CD14-positive monocyte (primary cell): Measurements from ENCODE around the gene SLC38A9. TPM values are rescaled to one million over a fixed set of nuclear protein-coding genes. Genes with fewer than 3 reads are reported as not detected.

Experiments used
- DNase-seq, 3 donors: peaks; one replicate each; pipeline ENCODE4 v3.0.0-alpha.2; 2011 to 2022
- H2AFZ ChIP-seq: 2 replicates; pipeline ENCODE4 v1.6.0; 2012; ENCODE audit warnings: mild to moderate bottlenecking, low read depth, low read length, inconsistent platforms; ENCODE audit not compliant: insufficient read depth, poor library complexity, severe bottlenecking
- H3K27ac ChIP-seq, 2 donors: 1 replicate in 1 of 2; 2 replicates in 1 of 2; pipeline ENCODE4 v1.5.1; 2012 to 2013; ENCODE audit warnings: low read length in 2 of 2, control low read depth in 1 of 2, inconsistent platforms in 1 of 2, low read depth in 1 of 2, mild to moderate bottlenecking in 1 of 2
- H3K27me3 ChIP-seq, 2 donors: one replicate each; pipeline versions ENCODE4 v1.6.0 to v1.6.1; 2011 to 2013; ENCODE audit warnings: low read length in 2 of 2; ENCODE audit not compliant: control insufficient read depth in 2 of 2, insufficient read depth in 2 of 2
- H3K36me3 ChIP-seq, 2 donors: replicated peaks in 1 of 2; 1 replicate in 1 of 2; 2 replicates in 1 of 2; pipeline versions ENCODE4 v1.5.1 to v1.6.1; 2012 to 2013; ENCODE audit warnings: low read length in 2 of 2, control low read depth in 1 of 2, inconsistent platforms in 1 of 2, mild to moderate bottlenecking in 1 of 2; ENCODE audit not compliant: insufficient read depth in 2 of 2, control insufficient read depth in 1 of 2
- H3K4me1 ChIP-seq, 2 donors: 1 replicate in 1 of 2; 2 replicates in 1 of 2; pipeline versions ENCODE4 v1.5.1 to v1.6.1; 2012 to 2013; ENCODE audit warnings: low read length in 2 of 2, control low read depth in 1 of 2, inconsistent platforms in 1 of 2, mild to moderate bottlenecking in 1 of 2, moderate library complexity in 1 of 2; ENCODE audit not compliant: insufficient read depth in 2 of 2, control insufficient read depth in 1 of 2
- H3K4me2 ChIP-seq: replicated peaks from 2 replicates; pipeline ENCODE3; 2012; ENCODE audit warnings: low read length, moderate library complexity, mild to moderate bottlenecking; ENCODE audit not compliant: poor library complexity, severe bottlenecking; ENCODE audit errors: extremely low read depth
- H3K4me3 ChIP-seq, 3 experiments: fragments of 200-600 bp in 1 of 3; sonication (generic) in 1 of 3; replicated peaks in 1 of 3; 1 replicate in 2 of 3; 2 replicates in 1 of 3; pipeline ENCODE4 v1.5.1; 2011 to 2013; ENCODE audit warnings: low read length in 3 of 3, mild to moderate bottlenecking in 3 of 3, control low read depth in 2 of 3, low read depth in 2 of 3, inconsistent platforms in 1 of 3, moderate library complexity in 1 of 3
- H3K79me2 ChIP-seq: 2 replicates; pipeline ENCODE4 v1.6.0; 2012; ENCODE audit warnings: mild to moderate bottlenecking, control low read depth, inconsistent platforms, low read length, moderate library complexity; ENCODE audit not compliant: insufficient read depth
- H3K9ac ChIP-seq: 2 replicates; pipeline ENCODE4 v1.6.0; 2017; ENCODE audit warnings: low read length, mild to moderate bottlenecking; ENCODE audit not compliant: insufficient read depth, poor library complexity, severe bottlenecking
- H3K9me3 ChIP-seq, 2 donors: replicated peaks in 1 of 2; 1 replicate in 1 of 2; 2 replicates in 1 of 2; pipeline versions ENCODE4 v1.5.1 to v1.6.1; 2012 to 2013; ENCODE audit warnings: low read length in 2 of 2, control low read depth in 1 of 2; ENCODE audit not compliant: control insufficient read depth in 1 of 2, insufficient read depth in 1 of 2
- H4K20me1 ChIP-seq: 2 replicates; pipeline ENCODE4 v1.6.0; 2012; ENCODE audit warnings: mild to moderate bottlenecking, low read length, control low read depth, moderate library complexity; ENCODE audit not compliant: insufficient read depth
- H3K27ac Mint-ChIP-seq, 7 donors: one replicate each; pipeline ENCODE4 v1.8.0; 2020; ENCODE audit warnings: mild to moderate bottlenecking in 7 of 7, mixed read lengths in 7 of 7, moderate library complexity in 6 of 7, inconsistent platforms in 2 of 7
- H3K27me3 Mint-ChIP-seq, 3 donors: one replicate each; pipeline ENCODE4 v1.8.0; 2021 to 2022; ENCODE audit warnings: low read depth in 3 of 3, mild to moderate bottlenecking in 3 of 3, mixed read lengths in 3 of 3, moderate library complexity in 3 of 3, inconsistent platforms in 1 of 3
- H3K36me3 Mint-ChIP-seq, 2 donors: one replicate each; pipeline ENCODE4 v1.8.0; 2020; ENCODE audit warnings: mixed read lengths in 2 of 2, inconsistent platforms in 1 of 2, mild to moderate bottlenecking in 1 of 2
- H3K4me1 Mint-ChIP-seq: one replicate; pipeline ENCODE4 v1.8.0; 2020; ENCODE audit warnings: mild to moderate bottlenecking, mixed read lengths
- H3K4me3 Mint-ChIP-seq, 2 donors: one replicate each; pipeline ENCODE4 v1.8.0; 2020; ENCODE audit warnings: mild to moderate bottlenecking in 2 of 2, mixed read lengths in 2 of 2, moderate library complexity in 1 of 2
- H3K9me3 Mint-ChIP-seq, 7 donors: one replicate each; pipeline ENCODE4 v1.8.0; 2020 to 2022; ENCODE audit warnings: mixed read lengths in 7 of 7, mild to moderate bottlenecking in 6 of 7, moderate library complexity in 6 of 7, inconsistent platforms in 2 of 7
- WGBS: methylation state at CpG from one replicate; pipeline ENCODE4 v1.1.5; 2013; ENCODE audit warnings: missing lambda C conversion rate; ENCODE audit not compliant: insufficient coverage; 5-methylcytosine and 5-hydroxymethylcytosine counted together
- intact Hi-C, 2 donors: fragments of 100-400 bp; cut with micrococcal nuclease; formaldehyde crosslinking; loops; one replicate each; pipeline versions ENCODE4 v1.15.0 to v1.15.1; 2023
- polyA plus RNA-seq, 3 donors: library from polyadenylated mRNA; depleted of rRNA in 1 of 3; unstranded in 2 of 3; stranded (reverse) in 1 of 3; fragments of 300-500 nt in 2 of 3; fragments of >200 nt in 1 of 3; fragmentation: Illumina TruSeq in 2 of 3; gene quantifications; 1 replicate in 2 of 3; 2 replicates in 1 of 3; pipeline ENCODE4 v1.2.3, GENCODE V29; 2012 to 2021
- TF ChIP-seq, protein P1 (sequence below): fragments of 200-600 bp; IDR thresholded peaks from one replicate; pipeline ENCODE4 v1.8.0; 2022; ENCODE audit warnings: antibody characterized with exemption, mild to moderate bottlenecking

The SLC38A9 gene
- polyA plus RNA-seq, 3 donors: 10.7 to 15.2 (median 14.1) TPM

- Mint-ChIP-seq H3K4me3 (no peak overlapping the region), H3K36me3 (peaks cover 44% of the 10 kb centered on the region in 2 donors), H3K9me3 (no peaks in the 10 kb centered on the region), H3K27ac (no peak overlapping the region), H3K4me1 (no peaks in the 10 kb centered on the region), H3K27me3 (peaks cover 0 to 4% (median 0%) of the 10 kb centered on the region in 3 donors)
- no peaks in the 10 kb centered on the region for H4K20me1 ChIP-seq
- no peak overlapping the region for H3K9ac ChIP-seq
- TF ChIP-seq, protein P1, sequence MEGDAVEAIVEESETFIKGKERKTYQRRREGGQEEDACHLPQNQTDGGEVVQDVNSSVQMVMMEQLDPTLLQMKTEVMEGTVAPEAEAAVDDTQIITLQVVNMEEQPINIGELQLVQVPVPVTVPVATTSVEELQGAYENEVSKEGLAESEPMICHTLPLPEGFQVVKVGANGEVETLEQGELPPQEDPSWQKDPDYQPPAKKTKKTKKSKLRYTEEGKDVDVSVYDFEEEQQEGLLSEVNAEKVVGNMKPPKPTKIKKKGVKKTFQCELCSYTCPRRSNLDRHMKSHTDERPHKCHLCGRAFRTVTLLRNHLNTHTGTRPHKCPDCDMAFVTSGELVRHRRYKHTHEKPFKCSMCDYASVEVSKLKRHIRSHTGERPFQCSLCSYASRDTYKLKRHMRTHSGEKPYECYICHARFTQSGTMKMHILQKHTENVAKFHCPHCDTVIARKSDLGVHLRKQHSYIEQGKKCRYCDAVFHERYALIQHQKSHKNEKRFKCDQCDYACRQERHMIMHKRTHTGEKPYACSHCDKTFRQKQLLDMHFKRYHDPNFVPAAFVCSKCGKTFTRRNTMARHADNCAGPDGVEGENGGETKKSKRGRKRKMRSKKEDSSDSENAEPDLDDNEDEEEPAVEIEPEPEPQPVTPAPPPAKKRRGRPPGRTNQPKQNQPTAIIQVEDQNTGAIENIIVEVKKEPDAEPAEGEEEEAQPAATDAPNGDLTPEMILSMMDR: no peak
- no peak for DNase-seq
- no peak overlapping the region for H3K4me2 ChIP-seq
- H3K36me3 ChIP-seq: peaks cover 8 to 46% of the 10 kb centered on the region in 2 donors
- no peaks in the 10 kb centered on the region for H3K4me1 ChIP-seq
- H3K4me3 ChIP-seq: no peak overlapping the region
- no peaks in the 10 kb centered on the region for H3K27me3 ChIP-seq
- no peak overlapping the region for H3K27ac ChIP-seq
- no peak overlapping the region for H2AFZ ChIP-seq
- H3K9me3 ChIP-seq: no peaks in the 10 kb centered on the region
- H3K79me2 ChIP-seq: no peaks in the 10 kb centered on the region
- WGBS: no CpG with 5 or more reads among the region's 5 CpGs
- intact Hi-C loops: no loop called here
Observed at GRCh38 chr5:55629815-55630214, 82.3 kb downstream of the SLC38A9 start.

DNA sequence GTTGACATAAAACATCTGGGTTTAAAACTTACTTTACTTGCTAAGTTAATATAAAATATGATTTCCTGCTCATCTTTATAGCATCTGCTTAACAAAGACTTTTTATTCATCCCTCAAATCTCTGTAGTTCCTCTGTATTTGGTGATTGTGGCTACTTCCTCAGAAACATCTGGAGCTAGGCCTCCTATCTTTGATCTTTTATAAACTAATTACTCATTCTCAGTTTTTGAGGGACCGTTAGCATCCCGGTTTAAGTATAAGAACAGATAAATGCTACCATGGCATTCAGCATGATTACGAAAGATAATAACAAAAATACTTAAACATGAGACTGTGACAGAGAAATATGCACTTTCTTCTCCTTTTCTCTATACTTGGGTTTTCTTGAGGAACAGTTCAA is 85.3 kb downstream of the SLC38A9 start:
- no peak overlapping the region for H3K27ac ChIP-seq

More for the DNA sequence above, 85.3 kb downstream of the SLC38A9 start:
- H3K4me1 ChIP-seq: no peaks in the 10 kb centered on the region
- no peak overlapping the region for H2AFZ ChIP-seq
- DNase-seq: no peak
- no peaks in the 10 kb centered on the region for H4K20me1 ChIP-seq
- H3K4me1 Mint-ChIP-seq: no peaks in the 10 kb centered on the region
- no peaks in the 10 kb centered on the region for H3K27me3 ChIP-seq
- no peaks in the 10 kb centered on the region for H3K79me2 ChIP-seq
- H3K9ac ChIP-seq: no peak overlapping the region
- H3K9me3 Mint-ChIP-seq: no peaks in the 10 kb centered on the region
- TF ChIP-seq, protein P1: no peak
- no CpG with 5 or more reads among the region's 3 CpGs for WGBS
- H3K27ac Mint-ChIP-seq: no peak overlapping the region
- peaks cover 29 to 33% of the 10 kb centered on the region in 2 donors for H3K36me3 Mint-ChIP-seq
- H3K4me2 ChIP-seq: no peak overlapping the region
- intact Hi-C loops: no loop called here
- H3K27me3 Mint-ChIP-seq: peaks cover 0 to 4% (median 0%) of the 10 kb centered on the region in 3 donors
- no peaks in the 10 kb centered on the region for H3K9me3 ChIP-seq
- no peak overlapping the region for H3K4me3 Mint-ChIP-seq
- H3K4me3 ChIP-seq: no peak overlapping the region
- H3K36me3 ChIP-seq: peaks cover 3 to 20% of the 10 kb centered on the region in 2 donors
